Suprapubic skin (tissue), 4 donors: ENCODE data around the gene ANK3.
A peak's percentile ranks its signal among the peaks of the same experiment; 100 is the strongest.

Experiments used
- EP300 ChIP-seq: sonication (generic); formaldehyde crosslinking; IDR thresholded peaks from one replicate; pipeline ENCODE4 v1.6.1; 2017; ENCODE audit warnings: antibody characterized with exemption
- POLR2A ChIP-seq, 2 donors: fragments of 450-650 bp; IDR thresholded peaks; one replicate each; pipeline ENCODE4 v1.6.1; 2017; ENCODE audit warnings: antibody characterized with exemption in 2 of 2, mild to moderate bottlenecking in 2 of 2, moderate library complexity in 2 of 2
- POLR2AphosphoS5 ChIP-seq, 3 donors: sonication (generic); formaldehyde crosslinking; IDR thresholded peaks; one replicate each; pipeline ENCODE4 v1.6.1; 2017; ENCODE audit warnings: antibody characterized with exemption in 3 of 3
- TF ChIP-seq, protein P1 (sequence below), 2 donors: fragments of 200-600 bp in 1 of 2; fragments of 450-650 bp in 1 of 2; sonication (generic) in 1 of 2; IDR thresholded peaks; one replicate each; pipeline ENCODE4 v1.5.1; 2016 to 2019; ENCODE audit warnings: antibody characterized with exemption in 2 of 2, mild to moderate bottlenecking in 1 of 2, moderate library complexity in 1 of 2

DNA sequence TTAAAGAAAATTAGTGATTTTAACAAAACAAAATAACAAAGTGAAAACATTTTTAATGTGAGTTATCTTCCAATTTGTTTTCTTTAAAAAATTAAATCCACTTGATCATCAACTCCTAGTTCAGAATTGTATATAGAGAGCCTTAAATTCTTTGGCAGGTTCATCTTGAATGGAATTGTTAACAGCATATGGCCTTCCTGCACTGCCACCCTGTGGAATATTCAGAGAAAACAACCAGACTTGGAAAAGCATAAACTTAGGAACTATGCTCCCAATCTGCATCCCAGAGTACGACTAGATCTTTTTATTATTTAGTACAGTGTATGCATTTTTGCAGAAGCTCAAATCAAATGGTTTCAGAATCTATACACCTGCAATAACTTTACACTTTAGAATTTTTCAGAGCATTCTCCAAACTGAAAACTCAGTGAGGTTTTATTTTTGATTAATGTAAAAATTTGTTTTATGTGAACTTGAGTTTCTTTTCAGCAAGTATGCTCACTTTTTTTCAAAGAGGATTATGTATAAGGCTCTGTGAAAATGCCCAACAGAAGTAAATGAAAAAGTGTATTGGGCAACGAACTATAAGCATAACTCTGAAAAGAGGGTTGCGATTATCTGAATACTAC is 44.9 kb upstream of the ANK3 start:
- TF ChIP-seq, protein P1, sequence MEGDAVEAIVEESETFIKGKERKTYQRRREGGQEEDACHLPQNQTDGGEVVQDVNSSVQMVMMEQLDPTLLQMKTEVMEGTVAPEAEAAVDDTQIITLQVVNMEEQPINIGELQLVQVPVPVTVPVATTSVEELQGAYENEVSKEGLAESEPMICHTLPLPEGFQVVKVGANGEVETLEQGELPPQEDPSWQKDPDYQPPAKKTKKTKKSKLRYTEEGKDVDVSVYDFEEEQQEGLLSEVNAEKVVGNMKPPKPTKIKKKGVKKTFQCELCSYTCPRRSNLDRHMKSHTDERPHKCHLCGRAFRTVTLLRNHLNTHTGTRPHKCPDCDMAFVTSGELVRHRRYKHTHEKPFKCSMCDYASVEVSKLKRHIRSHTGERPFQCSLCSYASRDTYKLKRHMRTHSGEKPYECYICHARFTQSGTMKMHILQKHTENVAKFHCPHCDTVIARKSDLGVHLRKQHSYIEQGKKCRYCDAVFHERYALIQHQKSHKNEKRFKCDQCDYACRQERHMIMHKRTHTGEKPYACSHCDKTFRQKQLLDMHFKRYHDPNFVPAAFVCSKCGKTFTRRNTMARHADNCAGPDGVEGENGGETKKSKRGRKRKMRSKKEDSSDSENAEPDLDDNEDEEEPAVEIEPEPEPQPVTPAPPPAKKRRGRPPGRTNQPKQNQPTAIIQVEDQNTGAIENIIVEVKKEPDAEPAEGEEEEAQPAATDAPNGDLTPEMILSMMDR (IDR thresholded peaks at IDR 0.05), result peak; percentile 47 to 58
- TF ChIP-seq POLR2AphosphoS5 (IDR thresholded peaks at IDR 0.05) (no peak), POLR2A (IDR thresholded peaks at IDR 0.05) (no peak), EP300 (no peak)
